ENCODE results near the gene DYRK4.
A peak's percentile ranks its signal among the peaks of the same experiment; 100 is the strongest.

DYRK4 gene

GRCh38 chr12:4630262-4630661 lies 68.3 kb downstream of the DYRK4 start:
- DNase-seq: no peak

GRCh38 chr12:4643747-4644146 lies 81.7 kb downstream of the DYRK4 start:
- DNase-seq: no peak

- no peak for DNase-seq
These were observed 83.0 kb downstream of the DYRK4 start for GRCh38 chr12:4645023-4645422.

GRCh38 chr12:4648104-4648500 lies 86.1 kb downstream of the DYRK4 start:
- DNase-seq: no peak

- DNase-seq: peak; percentile 61
These were observed 86.7 kb downstream of the DYRK4 start, which contains the start of the genes AKAP3 and NDUFA9 for GRCh38 chr12:4648501-4649357. Gene AKAP3 (minus strand): TSS chr12:4649051. CDS start chr12:4638196, 10,855 bp downstream. Gene NDUFA9 (plus strand): TSS chr12:4649114. CDS start chr12:4649127, 13 bp downstream.

- DNase-seq: no peak
These were observed 87.3 kb downstream of the DYRK4 start for GRCh38 chr12:4649358-4649661.

GRCh38 chr12:4653257-4653656 lies 91.2 kb downstream of the DYRK4 start:
- DNase-seq: no peak

GRCh38 chr12:4653691-4654090 lies 91.7 kb downstream of the DYRK4 start:
- no peak for DNase-seq

Measured in T-helper 9 cell (primary cell).